VCaP (cell line): Measurements from ENCODE around the gene MAD2L1.
"Not testable (repeated sequence)": the region's sequence is repeated elsewhere in the genome, so short reads cannot be mapped to it uniquely, and the experiment has no call there.

Source experiments
- H3K27ac ChIP-seq: fragments of 450-650 bp; 2 replicates; pipeline ENCODE4 v1.5.1; 2017
- CTCF ChIP-seq: fragments of 450-650 bp; conservative IDR thresholded peaks from 2 replicates; pipeline ENCODE4 v1.5.1; 2017; ENCODE audit warnings: mild to moderate bottlenecking, moderate library complexity

The MAD2L1 gene

GRCh38 chr4:120066517-120067340 is at the start of gene MAD2L1:
MAD2L1 (minus strand) TSS chr4:120066848; CDS start chr4:120066734, 114 bp downstream.
- TF ChIP-seq CTCF, result no peak
- H3K27ac ChIP-seq, result peak within 1 kb of the TSS; percentile 81

GRCh38 chr4:120111745-120112144 is 45.1 kb upstream of the MAD2L1 start:
- H3K27ac ChIP-seq, result no peak overlapping the region
- no peak for TF ChIP-seq CTCF

- TF ChIP-seq CTCF, result no peak
Observed at GRCh38 chr4:120109406-120109805, 42.8 kb upstream of the MAD2L1 start.

GRCh38 chr4:120105472-120105871 is 38.8 kb upstream of the MAD2L1 start:
- no peak for TF ChIP-seq CTCF
- no peak overlapping the region for H3K27ac ChIP-seq

More at GRCh38 chr4:120109406-120109805, 42.8 kb upstream of the MAD2L1 start:
- no peak overlapping the region for H3K27ac ChIP-seq

GRCh38 chr4:120096508-120097297 is 30.1 kb upstream of the MAD2L1 start:
- no peak overlapping the region for H3K27ac ChIP-seq
- TF ChIP-seq CTCF, result no peak

- no peak overlapping the region for H3K27ac ChIP-seq
- no peak for TF ChIP-seq CTCF
Observed at GRCh38 chr4:120088507-120088906, 21.9 kb upstream of the MAD2L1 start.

- H3K27ac ChIP-seq, result not testable (repeated sequence)
Observed at GRCh38 chr4:120088066-120088465, 21.4 kb upstream of the MAD2L1 start.

GRCh38 chr4:120085705-120086104 is 19.1 kb upstream of the MAD2L1 start:
- no peak overlapping the region for H3K27ac ChIP-seq
- no peak for TF ChIP-seq CTCF
